H1 (cell line): ENCODE data around the gene TSTD2. TPM values are rescaled to one million over a fixed set of nuclear protein-coding genes. Genes with fewer than 3 reads are reported as not detected.

Source experiments
- CTCF ChIA-PET: fragments of 300-600 bp; sonication (Branson Sonifier 250); formaldehyde crosslinking; loops from one replicate; lab custom pipeline; 2021; ENCODE audit not compliant: partially characterized antibody; lab: Charles Lee
- POLR2A ChIA-PET: fragments of 300-600 bp; sonication (Branson Sonifier 250); formaldehyde crosslinking; loops from one replicate; lab custom pipeline; 2021; ENCODE audit warnings: inconsistent platforms; ENCODE audit not compliant: partially characterized antibody; lab: Charles Lee
- DNase-seq, 2 experiments: peaks; one replicate each; pipeline versions ENCODE4 v3.0.0 to v3.0.0-alpha.2; 2010 to 2022; ENCODE audit warnings: low spot score in 2 of 2, low read depth in 1 of 2, mixed read lengths in 1 of 2
- FAIRE-seq: peaks from 2 replicates; lab custom pipeline; 2011; peaks lifted over from hg19 to GRCh38; lab: Jason Lieb, UNC
- H2AFZ ChIP-seq: 2 replicates; pipeline ENCODE4 v1.8.1; 2012; ENCODE audit warnings: low read length, inconsistent platforms
- H2AK5ac ChIP-seq: 2 replicates; pipeline ENCODE4 v1.6.1; 2013; ENCODE audit warnings: low read depth, low read length
- H2BK120ac ChIP-seq: replicated peaks from 2 replicates; pipeline ENCODE3; 2013; ENCODE audit warnings: low read depth, low read length, inconsistent platforms
- H2BK12ac ChIP-seq: 2 replicates; pipeline ENCODE4 v1.6.1; 2013; ENCODE audit warnings: low read depth, low read length
- H2BK15ac ChIP-seq: 2 replicates; pipeline ENCODE4 v1.6.1; 2013; ENCODE audit warnings: low read length
- H2BK20ac ChIP-seq: 2 replicates; pipeline ENCODE4 v1.6.1; 2013; ENCODE audit warnings: low read length
- H2BK5ac ChIP-seq: 2 replicates; pipeline ENCODE4 v1.6.1; 2013; ENCODE audit warnings: low read depth, low read length
- H3K14ac ChIP-seq: 2 replicates; pipeline ENCODE4 v1.6.1; 2013; ENCODE audit warnings: inconsistent platforms; ENCODE audit not compliant: insufficient read length
- H3K18ac ChIP-seq: 2 replicates; pipeline ENCODE4 v1.6.1; 2013; ENCODE audit warnings: low read length; ENCODE audit errors: extremely low read depth
- H3K23ac ChIP-seq: 2 replicates; pipeline ENCODE4 v1.6.1; 2013; ENCODE audit warnings: inconsistent platforms; ENCODE audit not compliant: insufficient read length
- H3K23me2 ChIP-seq: 2 replicates; pipeline ENCODE4 v1.6.1; 2013; ENCODE audit warnings: low read depth, low read length
- H3K27ac ChIP-seq: 2 replicates; pipeline ENCODE4 v1.6.1; 2011; ENCODE audit warnings: low read depth, low read length, inconsistent platforms
- H3K27me3 ChIP-seq, 4 experiments: replicated peaks in 1 of 4; 1 replicate in 1 of 4; 2 replicates in 3 of 4; pipeline versions ENCODE4 v1.6.1 to v1.8.1; 2011 to 2013; ENCODE audit warnings: low read length in 3 of 4, mild to moderate bottlenecking in 3 of 4, inconsistent platforms in 2 of 4, mixed read lengths in 2 of 4, moderate library complexity in 1 of 4; ENCODE audit not compliant: control insufficient read depth in 3 of 4, insufficient read depth in 3 of 4; ENCODE audit errors: extremely low read depth in 1 of 4
- H3K36me3 ChIP-seq, 4 experiments: 2 replicates each; pipeline versions ENCODE4 v1.6.1 to v1.8.1; 2011 to 2013; ENCODE audit warnings: mild to moderate bottlenecking in 4 of 4, low read length in 3 of 4, moderate library complexity in 2 of 4, control low read depth in 1 of 4, inconsistent platforms in 1 of 4; ENCODE audit not compliant: insufficient read depth in 4 of 4, control insufficient read depth in 2 of 4
- H3K4ac ChIP-seq: replicated peaks from 2 replicates; pipeline ENCODE3; 2013; ENCODE audit warnings: low read length, low read depth, mixed read lengths, inconsistent platforms; ENCODE audit not compliant: insufficient read length
- H3K4me1 ChIP-seq, 4 experiments: replicated peaks in 1 of 4; 1 replicate in 1 of 4; 2 replicates in 3 of 4; pipeline versions ENCODE4 v1.6.1 to v1.8.1; 2011 to 2013; ENCODE audit warnings: low read length in 3 of 4, inconsistent platforms in 2 of 4, mixed read lengths in 1 of 4; ENCODE audit not compliant: insufficient read depth in 4 of 4, control insufficient read depth in 3 of 4
- H3K4me2 ChIP-seq, 2 experiments: 2 replicates each; pipeline versions ENCODE4 v1.6.1 to v1.8.1; 2011 to 2013; ENCODE audit warnings: low read depth in 2 of 2, low read length in 2 of 2, control low read depth in 1 of 2, inconsistent platforms in 1 of 2, mild to moderate bottlenecking in 1 of 2; ENCODE audit not compliant: insufficient read depth in 1 of 2
- H3K4me3 ChIP-seq, 4 experiments: fragments of 200-600, 300-600 bp in 1 of 4; sonication (generic), shearing (Covaris generic), sonication (Bioruptor Twin) in 1 of 4; 2 replicates each; pipeline versions ENCODE4 v1.5.1 to v1.8.1; 2011 to 2016; ENCODE audit warnings: low read length in 4 of 4, low read depth in 3 of 4, control low read depth in 2 of 4, inconsistent platforms in 2 of 4, mild to moderate bottlenecking in 2 of 4, mixed read lengths in 1 of 4, moderate library complexity in 1 of 4; ENCODE audit not compliant: insufficient read depth in 2 of 4; ENCODE audit errors: extremely low read depth in 1 of 4
- H3K56ac ChIP-seq: replicated peaks from 2 replicates; pipeline ENCODE3; 2013; ENCODE audit warnings: low read depth, mild to moderate bottlenecking, mixed read lengths, low read length, inconsistent platforms; ENCODE audit not compliant: insufficient read length
- H3K79me1 ChIP-seq: 2 replicates; pipeline ENCODE4 v1.6.1; 2013; ENCODE audit warnings: low read depth, low read length, control low read depth
- H3K79me2 ChIP-seq, 2 experiments: 2 replicates each; pipeline versions ENCODE4 v1.6.1 to v1.8.1; 2012 to 2013; ENCODE audit warnings: low read length in 2 of 2, mild to moderate bottlenecking in 2 of 2, inconsistent platforms in 1 of 2; ENCODE audit not compliant: insufficient read depth in 2 of 2, control insufficient read depth in 1 of 2
- H3K9ac ChIP-seq, 4 experiments: replicated peaks in 1 of 4; 1 replicate in 1 of 4; 2 replicates in 3 of 4; pipeline versions ENCODE4 v1.6.1 to v1.8.1; 2011 to 2013; ENCODE audit warnings: low read depth in 3 of 4, low read length in 3 of 4, control low read depth in 2 of 4, mild to moderate bottlenecking in 2 of 4, moderate library complexity in 2 of 4, inconsistent platforms in 1 of 4; ENCODE audit errors: extremely low read depth in 1 of 4
- H3K9me3 ChIP-seq, 2 experiments: 2 replicates each; pipeline versions ENCODE4 v1.6.1 to v1.8.1; 2012 to 2013; ENCODE audit warnings: mild to moderate bottlenecking in 2 of 2, moderate library complexity in 2 of 2, control low read depth in 1 of 2, inconsistent platforms in 1 of 2, low read depth in 1 of 2, low read length in 1 of 2, mixed read lengths in 1 of 2; ENCODE audit not compliant: insufficient read depth in 2 of 2
- H4K20me1 ChIP-seq, 2 experiments: replicated peaks in 1 of 2; 2 replicates each; pipeline versions ENCODE3 to v1.8.1; 2011 to 2013; ENCODE audit warnings: inconsistent platforms in 2 of 2, low read length in 2 of 2, mild to moderate bottlenecking in 1 of 2; ENCODE audit not compliant: insufficient read depth in 2 of 2, control insufficient read depth in 1 of 2
- H4K5ac ChIP-seq: 2 replicates; pipeline ENCODE4 v1.6.1; 2013; ENCODE audit warnings: low read length, low read depth, mixed read lengths, inconsistent platforms; ENCODE audit not compliant: insufficient read length
- H4K8ac ChIP-seq: 2 replicates; pipeline ENCODE4 v1.8.0; 2013; ENCODE audit warnings: mild to moderate bottlenecking, moderate library complexity, low read length, inconsistent platforms; ENCODE audit not compliant: insufficient read depth; ENCODE audit errors: extremely low read depth
- H4K91ac ChIP-seq: replicated peaks from 2 replicates; pipeline ENCODE3; 2013; ENCODE audit warnings: low read length, mixed read lengths, inconsistent platforms; ENCODE audit not compliant: insufficient read length
- ATF3 ChIP-seq: IDR thresholded peaks from 2 replicates; pipeline ENCODE4 v1.6.1; 2011; ENCODE audit warnings: low read depth, mild to moderate bottlenecking, low read length; ENCODE audit not compliant: insufficient read depth
- BCL11A ChIP-seq, 2 experiments: IDR thresholded peaks; one replicate each; pipeline ENCODE4 v1.6.1; 2011; ENCODE audit warnings: low read depth in 2 of 2, low read length in 2 of 2, mild to moderate bottlenecking in 2 of 2
- CTCF ChIP-seq, 3 experiments: IDR thresholded peaks; 1 replicate in 2 of 3; 2 replicates in 1 of 3; pipeline versions ENCODE4 v1.5.1 to v1.6.1; 2011; ENCODE audit warnings: low read length in 3 of 3, mild to moderate bottlenecking in 3 of 3, inconsistent platforms in 2 of 3, low read depth in 1 of 3, moderate library complexity in 1 of 3; ENCODE audit not compliant: insufficient read depth in 1 of 3; ENCODE audit errors: control extremely low read depth in 1 of 3
- EZH2 ChIP-seq: fragments of 200-600 bp; sonication (generic); IDR thresholded peaks from 2 replicates; pipeline ENCODE4 v1.7.1; 2012; ENCODE audit warnings: low read depth, mild to moderate bottlenecking, moderate library complexity, low read length, inconsistent platforms; ENCODE audit not compliant: severe bottlenecking
- POLR2A ChIP-seq, 2 experiments: IDR thresholded peaks; 1 replicate in 1 of 2; 2 replicates in 1 of 2; pipeline ENCODE4 v1.6.1; 2011; ENCODE audit warnings: low read depth in 2 of 2, low read length in 2 of 2, mild to moderate bottlenecking in 2 of 2; ENCODE audit errors: control extremely low read depth in 1 of 2
- RAD21 ChIP-seq, 2 experiments: IDR thresholded peaks in 1 of 2; conservative IDR thresholded peaks in 1 of 2; 2 replicates each; pipeline ENCODE4 v1.6.1; 2011; ENCODE audit warnings: low read depth in 2 of 2, low read length in 2 of 2, improper control_type of control experiment in 1 of 2, inconsistent platforms in 1 of 2, mild to moderate bottlenecking in 1 of 2, moderate library complexity in 1 of 2
- RBBP5 ChIP-seq: IDR thresholded peaks from 2 replicates; pipeline ENCODE4 v1.7.1; 2012; ENCODE audit warnings: low read depth, mild to moderate bottlenecking, inconsistent platforms, low read length, moderate library complexity, borderline replicate concordance
- SP2 ChIP-seq: IDR thresholded peaks from 2 replicates; pipeline ENCODE4 v1.6.1; 2012; ENCODE audit warnings: mild to moderate bottlenecking, low read length, inconsistent platforms
- TBP ChIP-seq: IDR thresholded peaks from 2 replicates; pipeline ENCODE4 v1.6.1; 2011; ENCODE audit warnings: low read depth, low read length, improper control_type of control experiment
- WGBS, 2 experiments: shearing (Covaris generic) in 1 of 2; methylation state at CpG; one replicate each; pipeline versions ENCODE4 v1.1.6 to v1.1.7; 2013 to 2015; ENCODE audit warnings: low lambda C conversion rate in 2 of 2, mixed read lengths in 2 of 2, inconsistent platforms in 1 of 2, low coverage in 1 of 2, missing lambda C conversion rate in 1 of 2; ENCODE audit not compliant: insufficient replicate concordance in 2 of 2, insufficient coverage in 1 of 2, insufficient read length in 1 of 2; ENCODE audit errors: extremely low coverage in 1 of 2, missing lambda C conversion rate in 1 of 2; 5-methylcytosine and 5-hydroxymethylcytosine counted together
- polyA plus RNA-seq, 7 experiments: library from polyadenylated mRNA; depleted of rRNA in 3 of 7; stranded (reverse) in 5 of 7; unstranded in 2 of 7; fragments of >200 nt in 5 of 7; fragments of 200-250 nt in 2 of 7; gene quantifications; 1 replicate in 5 of 7; 2 replicates in 1 of 7; 4 replicates in 1 of 7; pipeline versions ENCODE4 v1.2.1 to v1.2.3, GENCODE V29; 2011 to 2013; ENCODE audit warnings: missing spikeins in 2 of 7, mixed read lengths in 2 of 7
- total RNA-seq: library from RNA; stranded (reverse); fragmentation: NEBNext Ultra II Directional; extraction: Animal tissue kit (Norgen Biotek cat#: 25700); gene quantifications from 2 replicates; pipeline ENCODE4 v1.2.1, GENCODE V29; 2021

The TSTD2 gene
- total and polyA plus RNA-seq, 2 of the 8 experiments (the other 6 are each of a cell fraction or from before 2014, with no cell fraction given) = 16.1 to 17.5 TPM

GRCh38 chr9:97556036-97556720, 77.0 kb downstream of the TSTD2 start:
- H4K8ac ChIP-seq = no peak overlapping the region
- no peaks in the 10 kb centered on the region for H4K20me1 ChIP-seq
- H3K36me3 ChIP-seq = no peaks in the 10 kb centered on the region
- H3K27ac ChIP-seq = no peak overlapping the region
- no peak overlapping the region for H3K23ac ChIP-seq
- peaks cover 0 to 2% (median under 1%) of the 10 kb centered on the region in 4 experiments; a peak in 2 of 7 replicates for H3K4me1 ChIP-seq
- no peak overlapping the region for H4K5ac ChIP-seq
- no peak overlapping the region for H2BK20ac ChIP-seq
- no peak overlapping the region for H3K4me3 ChIP-seq
- H2BK120ac ChIP-seq = no peak overlapping the region
- H3K79me2 ChIP-seq = no peaks in the 10 kb centered on the region
- no peak overlapping the region for H2BK15ac ChIP-seq
- no peak overlapping the region for H3K56ac ChIP-seq
- H3K9me3 ChIP-seq = no peaks in the 10 kb centered on the region
- H2BK12ac ChIP-seq = 0 out of 2 replicates have a peak overlapping the region, but pooled peaks have one; percentile 33
- ChIA-PET POLR2A (no interaction called here), CTCF (interaction anchor here (0.6 to 1.6 kb wide), 3 partner anchors 11 to 60 kb away, joined by 3 to 5 read pairs (median 3); no protein-coding TSS in a partner anchor)
- H3K79me1 ChIP-seq = no peaks in the 10 kb centered on the region
- H2AFZ ChIP-seq = no peak overlapping the region
- no peak overlapping the region for H3K4me2 ChIP-seq
- WGBS, 2 experiments = 87% methylated on average over 10 of the region's 10 CpGs; no CpG with 5 or more reads in 1 of the 2 experiments
- no peak for DNase-seq
- FAIRE-seq = no peak
- no peak overlapping the region for H3K14ac ChIP-seq
- H3K27me3 ChIP-seq = no peaks in the 10 kb centered on the region; a peak in 1 of 7 replicates
- no peak overlapping the region for H2AK5ac ChIP-seq
- H2BK5ac ChIP-seq = no peak overlapping the region
- no peak overlapping the region for H3K9ac ChIP-seq
- no peak overlapping the region for H3K18ac ChIP-seq
- H4K91ac ChIP-seq = no peak overlapping the region
- H3K4ac ChIP-seq = no peak overlapping the region
- no peaks in the 10 kb centered on the region for H3K23me2 ChIP-seq
- no peak for TF ChIP-seq EZH2
- TF ChIP-seq RAD21 (IDR thresholded peaks at IDR 0.05 in 1 of 2, conservative IDR thresholded peaks at IDR 0.05 in 1 of 2; ENCODE audit: low read depth in 2 of 2, low read length in 2 of 2) = no peak
- no peak for TF ChIP-seq CTCF (IDR thresholded peaks at IDR 0.05; ENCODE audit: control extremely low read depth in 1 of 3, insufficient read depth in 1 of 3, low read depth in 1 of 3, low read length in 3 of 3)
- no peak for TF ChIP-seq TBP
- no peak for TF ChIP-seq ATF3
- no peak for TF ChIP-seq RBBP5
- no peak for TF ChIP-seq BCL11A (IDR thresholded peaks at IDR 0.05; ENCODE audit: low read depth in 2 of 2, low read length in 2 of 2)
- TF ChIP-seq SP2 = no peak
- TF ChIP-seq POLR2A (IDR thresholded peaks at IDR 0.05; ENCODE audit: control extremely low read depth in 1 of 2, low read depth in 2 of 2, low read length in 2 of 2) = no peak
